Omental fat pad (tissue), 4 donors: Measurements from ENCODE around the gene TBC1D4. TPM values are rescaled to one million over a fixed set of nuclear protein-coding genes. Genes with fewer than 3 reads are reported as not detected.

Experiments
- ATAC-seq: fragments of 150-250 bp; one replicate; pipeline ENCODE4 v1.9.1; 2016; ENCODE audit warnings: mild to moderate bottlenecking, moderate library complexity; ENCODE audit not compliant: low FRiP score
- DNase-seq: peaks from one replicate; pipeline ENCODE4 v3.0.0-alpha.2; 2019; ENCODE audit warnings: low spot score
- CTCF ChIP-seq, 3 donors: fragments of 450-650 bp; IDR thresholded peaks; one replicate each; pipeline ENCODE4 v1.5.1; 2016 to 2017; ENCODE audit warnings: antibody characterized with exemption in 3 of 3, mild to moderate bottlenecking in 3 of 3, moderate library complexity in 2 of 3
- total RNA-seq, 4 donors: library from RNA; depleted of rRNA; stranded (reverse); fragments of >200 nt; gene quantifications; one replicate each; pipeline ENCODE4 v1.1.0, GENCODE V29; 2016

TBC1D4 gene
- total RNA-seq, 4 donors from 2014 or later = 24.7 to 55.1 (median 39.2) TPM

GRCh38 chr13:75264611-75265010 lies 217.4 kb downstream of the TBC1D4 start:
- TF ChIP-seq CTCF (IDR thresholded peaks at IDR 0.05) = no peak
- ATAC-seq (no peak), DNase-seq (no peak)

- no peak for TF ChIP-seq CTCF (IDR thresholded peaks at IDR 0.05)
- no peak for ATAC-seq
- no peak for DNase-seq
Measured at GRCh38 chr13:75263741-75264407, 218.1 kb downstream of the TBC1D4 start.

DNA sequence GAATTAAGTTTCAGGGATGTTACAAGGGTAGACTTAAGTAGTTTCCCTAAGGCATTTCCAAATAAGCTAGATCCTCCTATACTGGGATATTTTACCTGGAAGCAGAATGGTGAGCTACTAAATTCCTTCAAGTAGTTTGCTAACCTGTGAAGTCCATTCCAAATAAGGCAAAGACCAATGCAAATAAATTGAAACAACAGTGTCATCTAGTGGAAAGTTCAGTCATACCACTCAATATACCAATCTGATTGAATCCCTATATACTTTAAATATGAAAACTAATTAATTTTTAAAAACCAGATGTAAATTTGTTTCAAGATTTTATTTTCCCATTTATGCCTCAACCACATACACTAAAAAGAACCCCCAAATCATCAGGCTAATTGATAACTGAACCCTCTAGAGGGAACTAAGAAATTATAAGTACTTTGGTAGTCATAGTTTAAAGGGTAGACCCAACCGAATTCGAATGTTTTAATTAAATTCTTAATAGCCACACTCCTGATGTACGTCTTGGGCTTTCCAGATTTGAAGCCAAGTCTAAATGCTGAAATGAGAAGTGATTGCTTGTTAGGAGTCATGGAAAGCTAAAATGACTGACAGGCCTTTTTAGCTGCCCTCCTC lies 223.7 kb downstream of the TBC1D4 start:
- no peak for ATAC-seq
- no peak for DNase-seq
- no peak for TF ChIP-seq CTCF (IDR thresholded peaks at IDR 0.05)

- DNase-seq (no peak), ATAC-seq (no peak)
- TF ChIP-seq CTCF (IDR thresholded peaks at IDR 0.05) = no peak
Measured at GRCh38 chr13:75256922-75257321, 225.0 kb downstream of the TBC1D4 start.

DNA sequence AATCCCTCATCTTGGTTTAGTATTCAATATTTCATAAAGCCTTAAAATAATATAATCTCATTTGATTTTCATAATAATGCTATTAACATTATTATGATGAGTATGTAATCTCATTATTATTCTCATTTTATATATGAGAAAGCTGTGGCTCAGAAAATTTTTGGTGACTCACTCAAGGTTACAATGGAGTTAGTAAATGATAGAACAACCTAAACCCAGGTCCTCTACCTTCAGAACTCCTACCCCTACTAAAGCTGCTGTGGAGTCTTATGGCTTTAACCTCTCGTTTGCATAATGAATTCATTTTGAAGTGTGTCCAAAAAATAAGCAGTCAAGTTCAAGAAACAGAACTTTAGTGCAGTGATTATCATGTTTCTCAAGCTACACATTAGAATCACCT lies 226.3 kb downstream of the TBC1D4 start:
- DNase-seq = no peak
- TF ChIP-seq CTCF (IDR thresholded peaks at IDR 0.05) = no peak
- ATAC-seq = no peak

DNA sequence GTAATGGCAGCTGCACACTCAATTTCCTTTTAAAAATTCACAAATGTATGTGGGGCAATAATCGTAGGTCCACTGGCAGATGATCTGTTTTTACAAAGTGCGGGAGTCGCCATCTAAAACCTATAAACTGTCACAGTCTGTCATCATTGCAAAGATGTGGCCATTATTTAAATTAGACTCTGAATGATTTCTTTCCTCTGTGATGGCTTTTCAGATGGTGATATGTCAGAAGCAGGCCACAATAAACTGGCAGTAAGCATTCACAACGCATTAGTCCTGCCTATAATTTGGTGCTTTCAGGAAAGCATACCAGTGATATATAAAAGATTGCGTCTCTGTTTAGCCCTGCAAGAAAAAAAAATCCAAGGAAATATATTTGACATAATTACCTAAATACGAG lies 226.8 kb downstream of the TBC1D4 start:
- no peak for TF ChIP-seq CTCF (IDR thresholded peaks at IDR 0.05)
- ATAC-seq = no peak
- no peak for DNase-seq

GRCh38 chr13:75251188-75251587 lies 230.8 kb downstream of the TBC1D4 start:
- TF ChIP-seq CTCF (IDR thresholded peaks at IDR 0.05) = no peak
- no peak for DNase-seq
- no peak for ATAC-seq
